Astrocyte (in vitro differentiated cells and primary cell): Measurements from ENCODE around the gene PXN. TPM values are rescaled to one million over a fixed set of nuclear protein-coding genes. Genes with fewer than 3 reads are reported as not detected.

Experiments used
- DNase-seq: peaks from one replicate; pipeline ENCODE4 v3.0.0-alpha.2; 2010; ENCODE audit warnings: low read depth
- FAIRE-seq: peaks from 2 replicates; lab custom pipeline; 2011; peaks lifted over from hg19 to GRCh38; lab: Jason Lieb, UNC
- H2AFZ ChIP-seq: 2 replicates; pipeline ENCODE4 v1.6.0; 2012; ENCODE audit warnings: low read depth, low read length, inconsistent platforms
- H3K27ac ChIP-seq: 2 replicates; pipeline ENCODE4 v1.5.1; 2011; ENCODE audit warnings: low read depth, low read length, inconsistent platforms
- H3K27me3 ChIP-seq: 2 replicates; pipeline ENCODE4 v1.6.0; 2011; ENCODE audit warnings: low read length, inconsistent platforms; ENCODE audit not compliant: insufficient read depth
- H3K36me3 ChIP-seq: 2 replicates; pipeline ENCODE4 v1.5.1; 2011; ENCODE audit warnings: low read length, inconsistent platforms; ENCODE audit not compliant: insufficient read depth
- H3K4me1 ChIP-seq: 2 replicates; pipeline ENCODE4 v1.5.1; 2011; ENCODE audit warnings: low read length, inconsistent platforms; ENCODE audit not compliant: insufficient read depth
- H3K4me2 ChIP-seq: 2 replicates; pipeline ENCODE4 v1.6.0; 2012; ENCODE audit warnings: low read length, inconsistent platforms
- H3K4me3 ChIP-seq: 2 replicates; pipeline ENCODE4 v1.5.1; 2011; ENCODE audit warnings: low read depth, mild to moderate bottlenecking, low read length, inconsistent platforms; ENCODE audit not compliant: insufficient read depth
- H3K79me2 ChIP-seq: 2 replicates; pipeline ENCODE4 v1.6.0; 2012; ENCODE audit warnings: mild to moderate bottlenecking, low read length, inconsistent platforms; ENCODE audit not compliant: insufficient read depth
- H3K9ac ChIP-seq: 2 replicates; pipeline ENCODE4 v1.6.0; 2012; ENCODE audit warnings: mild to moderate bottlenecking, low read length, inconsistent platforms
- H3K9me3 ChIP-seq: 2 replicates; pipeline ENCODE4 v1.5.1; 2012; ENCODE audit warnings: low read depth, mild to moderate bottlenecking, low read length, inconsistent platforms; ENCODE audit not compliant: insufficient read depth
- H4K20me1 ChIP-seq: 2 replicates; pipeline ENCODE4 v1.6.0; 2012; ENCODE audit warnings: low read length, inconsistent platforms; ENCODE audit not compliant: insufficient read depth
- H3K27ac Mint-ChIP-seq: one replicate; pipeline ENCODE4 v1.8.0; 2021; ENCODE audit warnings: mild to moderate bottlenecking, mixed read lengths; ENCODE audit not compliant: unreplicated experiment
- H3K27me3 Mint-ChIP-seq: one replicate; pipeline ENCODE4 v1.8.0; 2021; ENCODE audit warnings: low read depth, mixed read lengths; ENCODE audit not compliant: unreplicated experiment
- H3K36me3 Mint-ChIP-seq: one replicate; pipeline ENCODE4 v1.8.0; 2021; ENCODE audit warnings: low read depth, mixed read lengths; ENCODE audit not compliant: unreplicated experiment
- H3K4me1 Mint-ChIP-seq: one replicate; pipeline ENCODE4 v1.8.0; 2021; ENCODE audit warnings: low read depth, mixed read lengths; ENCODE audit not compliant: unreplicated experiment
- H3K4me3 Mint-ChIP-seq: one replicate; pipeline ENCODE4 v1.8.0; 2021; ENCODE audit warnings: mild to moderate bottlenecking, moderate library complexity, mixed read lengths; ENCODE audit not compliant: unreplicated experiment
- H3K9me3 Mint-ChIP-seq: one replicate; pipeline ENCODE4 v1.8.0; 2021; ENCODE audit warnings: mild to moderate bottlenecking, mixed read lengths; ENCODE audit not compliant: unreplicated experiment
- EZH2 ChIP-seq: IDR thresholded peaks from 2 replicates; pipeline ENCODE4 v1.6.1; 2012; ENCODE audit warnings: mild to moderate bottlenecking, low read length, inconsistent platforms; ENCODE audit not compliant: insufficient read depth
- total RNA-seq: library from RNA; stranded (reverse); gene quantifications from 2 replicates; pipeline ENCODE4 v1.2.1, GENCODE V29; 2021
- TF ChIP-seq, protein P1 (sequence below): IDR thresholded peaks from 2 replicates; pipeline ENCODE4 v1.5.1; 2011; ENCODE audit warnings: low read depth, mild to moderate bottlenecking, inconsistent platforms, low read length, moderate library complexity; ENCODE audit not compliant: insufficient read depth

The PXN gene
- total RNA-seq, 1 donor from 2014 or later: 151 TPM

DNA sequence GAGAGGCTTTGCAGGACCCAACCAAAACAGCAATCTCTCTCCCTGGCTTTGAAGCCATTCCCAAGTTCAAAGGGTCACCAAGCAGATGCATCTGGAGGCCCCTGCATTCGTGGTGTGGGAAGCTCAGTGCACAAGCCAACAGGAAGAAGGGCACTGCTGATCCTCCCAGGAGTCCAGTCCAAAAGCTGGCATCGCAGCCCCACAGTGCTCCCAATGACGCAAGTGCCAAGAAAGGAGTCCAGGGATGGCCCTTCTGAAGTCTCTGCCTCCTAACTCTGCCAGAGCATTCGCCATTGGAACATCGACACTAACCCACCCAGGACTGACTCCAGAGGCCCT is 25.1 kb downstream of the PXN start:
- H3K27ac ChIP-seq: no peak overlapping the region
- H3K36me3 ChIP-seq: no peaks in the 10 kb centered on the region
- Mint-ChIP-seq H3K27ac (peak overlapping the region; percentile 72), H3K4me3 (no peak overlapping the region), H3K4me1 (peaks cover 60% of the 10 kb centered on the region), H3K9me3 (no peaks in the 10 kb centered on the region), H3K27me3 (no peaks in the 10 kb centered on the region), H3K36me3 (no peaks in the 10 kb centered on the region)
- no peak overlapping the region for H3K9ac ChIP-seq
- FAIRE-seq (no peak), DNase-seq (no peak)
- H2AFZ ChIP-seq: no peak overlapping the region
- no peaks in the 10 kb centered on the region for H3K27me3 ChIP-seq
- peaks cover 66% of the 10 kb centered on the region for H4K20me1 ChIP-seq
- TF ChIP-seq, protein P1, sequence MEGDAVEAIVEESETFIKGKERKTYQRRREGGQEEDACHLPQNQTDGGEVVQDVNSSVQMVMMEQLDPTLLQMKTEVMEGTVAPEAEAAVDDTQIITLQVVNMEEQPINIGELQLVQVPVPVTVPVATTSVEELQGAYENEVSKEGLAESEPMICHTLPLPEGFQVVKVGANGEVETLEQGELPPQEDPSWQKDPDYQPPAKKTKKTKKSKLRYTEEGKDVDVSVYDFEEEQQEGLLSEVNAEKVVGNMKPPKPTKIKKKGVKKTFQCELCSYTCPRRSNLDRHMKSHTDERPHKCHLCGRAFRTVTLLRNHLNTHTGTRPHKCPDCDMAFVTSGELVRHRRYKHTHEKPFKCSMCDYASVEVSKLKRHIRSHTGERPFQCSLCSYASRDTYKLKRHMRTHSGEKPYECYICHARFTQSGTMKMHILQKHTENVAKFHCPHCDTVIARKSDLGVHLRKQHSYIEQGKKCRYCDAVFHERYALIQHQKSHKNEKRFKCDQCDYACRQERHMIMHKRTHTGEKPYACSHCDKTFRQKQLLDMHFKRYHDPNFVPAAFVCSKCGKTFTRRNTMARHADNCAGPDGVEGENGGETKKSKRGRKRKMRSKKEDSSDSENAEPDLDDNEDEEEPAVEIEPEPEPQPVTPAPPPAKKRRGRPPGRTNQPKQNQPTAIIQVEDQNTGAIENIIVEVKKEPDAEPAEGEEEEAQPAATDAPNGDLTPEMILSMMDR: no peak
- no peak for TF ChIP-seq EZH2
- H3K4me1 ChIP-seq: peaks cover 42% of the 10 kb centered on the region
- no peak overlapping the region for H3K4me3 ChIP-seq
- H3K79me2 ChIP-seq: peaks cover 98% of the 10 kb centered on the region
- no peaks in the 10 kb centered on the region for H3K9me3 ChIP-seq
- no peak overlapping the region for H3K4me2 ChIP-seq

DNA sequence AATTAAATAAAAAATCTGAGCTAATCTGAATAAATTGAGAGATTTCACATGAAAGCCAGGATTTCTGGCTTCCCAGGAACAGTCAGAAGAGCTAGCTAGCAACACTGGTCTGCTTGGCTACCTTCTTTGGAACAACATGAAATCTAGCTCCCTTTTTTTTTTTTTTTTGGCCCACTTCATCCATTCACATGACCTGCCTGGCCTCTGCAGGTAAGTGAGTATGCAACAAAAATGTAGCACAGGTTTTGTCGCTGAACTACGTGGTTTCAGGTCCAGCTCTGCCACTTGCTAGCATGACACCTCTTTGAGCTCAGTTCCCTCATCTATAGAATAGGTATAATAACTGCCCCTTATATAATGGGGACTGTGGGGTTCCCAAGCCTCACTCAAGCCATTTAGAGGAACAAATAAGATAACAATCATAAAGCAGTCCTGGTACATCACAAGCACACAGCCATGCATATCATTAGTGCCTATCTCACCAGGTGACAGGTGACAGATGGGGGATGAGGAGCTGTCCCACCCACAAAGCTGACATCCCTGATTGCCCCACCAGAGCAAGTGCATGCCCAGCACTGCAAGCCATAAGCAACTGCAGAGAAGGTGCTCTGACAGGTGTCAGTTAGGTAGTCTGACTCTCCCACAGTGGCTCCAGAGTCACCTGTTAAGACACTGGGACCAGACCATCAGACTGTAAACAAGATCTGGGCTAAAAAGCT is 25.6 kb downstream of the PXN start:
- Histone ChIP-seq H3K27me3 (no peaks in the 10 kb centered on the region), H3K4me1 (peaks cover 43% of the 10 kb centered on the region), H3K36me3 (no peaks in the 10 kb centered on the region), H3K79me2 (peaks cover 98% of the 10 kb centered on the region), H3K9me3 (no peaks in the 10 kb centered on the region), H3K4me2 (no peak overlapping the region), H2AFZ (no peak overlapping the region), H3K27ac (no peak overlapping the region), H3K9ac (no peak overlapping the region), H4K20me1 (peaks cover 62% of the 10 kb centered on the region), H3K4me3 (no peak overlapping the region)
- Mint-ChIP-seq H3K9me3 (no peaks in the 10 kb centered on the region), H3K4me3 (no peak overlapping the region), H3K27ac (no peak overlapping the region), H3K27me3 (no peaks in the 10 kb centered on the region), H3K4me1 (peaks cover 62% of the 10 kb centered on the region), H3K36me3 (no peaks in the 10 kb centered on the region)
- DNase-seq (no peak), FAIRE-seq (no peak)
- TF ChIP-seq EZH2: no peak
- TF ChIP-seq, protein P1: no peak

DNA sequence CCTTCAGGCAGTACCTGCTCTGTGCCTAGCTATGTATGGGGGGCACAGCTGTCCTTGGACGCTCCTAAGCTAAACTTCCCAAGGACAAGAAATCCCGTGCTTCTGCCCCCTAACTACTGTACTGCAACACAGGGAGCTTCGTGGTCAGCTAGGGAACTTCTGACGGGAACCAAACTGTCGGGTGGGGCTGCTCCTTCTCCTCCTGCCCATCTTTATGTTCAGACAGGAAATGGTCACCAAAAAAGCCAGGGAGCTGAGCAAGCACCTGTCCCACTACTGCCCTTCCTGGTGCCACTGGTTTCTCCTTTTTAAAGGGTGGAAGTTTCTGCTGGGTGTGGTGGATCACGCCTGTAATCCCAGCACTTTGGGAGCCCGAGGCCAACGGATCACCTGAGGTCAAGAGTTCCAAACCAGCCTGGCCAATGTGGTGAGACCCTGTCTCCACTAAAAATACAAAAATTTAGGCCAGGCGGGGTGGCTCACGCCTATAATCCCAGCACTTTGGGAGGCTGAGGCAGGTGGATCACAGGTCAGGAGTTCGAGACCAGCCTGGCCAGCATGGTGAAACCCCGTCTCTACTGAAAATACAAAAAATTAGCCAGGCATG is 26.6 kb downstream of the PXN start:
- peaks cover 2% of the 10 kb centered on the region for H3K36me3 Mint-ChIP-seq
- Histone ChIP-seq H2AFZ (no peak overlapping the region), H3K79me2 (peaks cover 100% of the 10 kb centered on the region), H3K4me1 (peaks cover 51% of the 10 kb centered on the region), H4K20me1 (peaks cover 58% of the 10 kb centered on the region), H3K9me3 (no peaks in the 10 kb centered on the region), H3K4me3 (no peak overlapping the region), H3K36me3 (no peaks in the 10 kb centered on the region), H3K27ac (peak overlapping the region; percentile 88), H3K27me3 (no peaks in the 10 kb centered on the region), H3K4me2 (peak overlapping the region; percentile 69), H3K9ac (peak overlapping the region; percentile 67)
- H3K27me3 Mint-ChIP-seq: no peaks in the 10 kb centered on the region
- TF ChIP-seq, protein P1: no peak
- no peak for TF ChIP-seq EZH2
- no peak overlapping the region for H3K4me3 Mint-ChIP-seq
- DNase-seq (no peak), FAIRE-seq (no peak)
- H3K27ac Mint-ChIP-seq: no peak overlapping the region
- peaks cover 68% of the 10 kb centered on the region for H3K4me1 Mint-ChIP-seq
- no peaks in the 10 kb centered on the region for H3K9me3 Mint-ChIP-seq
